Putamen (tissue), 1 donor: ENCODE measurements around the gene SLFNL1.

Experiments
- DNase-seq: peaks from one replicate; pipeline ENCODE4 v3.0.0-alpha.2; 2016; ENCODE audit warnings: low spot score

Gene SLFNL1

DNA sequence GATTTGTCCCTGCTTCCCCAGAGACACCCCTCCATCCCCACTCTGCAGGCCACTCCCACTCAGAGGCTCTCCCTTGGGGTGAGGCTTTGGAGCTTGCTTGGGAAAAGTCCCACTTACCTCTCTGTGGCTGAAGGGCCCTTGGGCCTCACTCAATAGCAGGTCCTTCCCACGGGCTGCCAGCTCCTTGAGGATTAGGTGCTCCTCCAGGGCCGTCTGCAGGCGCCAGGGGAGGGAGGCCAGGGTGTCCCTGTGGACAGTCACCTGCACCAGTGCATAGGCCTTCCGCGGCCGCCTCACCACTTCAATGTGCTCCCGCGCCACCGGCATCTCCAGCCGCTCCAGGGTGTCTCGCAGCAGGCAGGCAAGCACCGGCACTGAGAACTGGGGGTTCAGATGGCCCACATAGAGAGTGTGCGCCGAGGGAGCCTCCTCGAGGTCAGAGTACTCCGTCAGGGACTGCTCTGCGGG is 1.4 kb downstream of the SLFNL1 start:
- no peak for DNase-seq

DNA sequence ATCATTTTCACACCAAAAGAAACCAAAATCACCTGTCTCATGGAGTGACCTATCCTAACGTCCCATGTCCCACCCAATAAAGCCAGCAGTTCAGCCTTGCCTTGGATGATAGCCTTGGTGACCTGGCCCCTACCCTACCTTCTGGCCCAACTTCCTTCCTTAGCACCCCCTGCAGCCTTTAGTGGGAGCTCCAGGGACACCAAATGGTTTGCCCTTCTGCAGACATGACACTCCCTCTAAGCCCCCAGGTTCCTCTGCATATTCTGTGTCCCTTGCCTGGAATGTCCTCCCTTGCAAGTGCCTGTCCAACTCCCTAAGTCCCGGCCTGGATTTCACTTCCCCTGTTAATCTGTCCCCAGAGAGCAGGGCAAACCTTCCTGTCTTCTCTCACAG is 2.2 kb downstream of the SLFNL1 start:
- DNase-seq, result no peak

DNA sequence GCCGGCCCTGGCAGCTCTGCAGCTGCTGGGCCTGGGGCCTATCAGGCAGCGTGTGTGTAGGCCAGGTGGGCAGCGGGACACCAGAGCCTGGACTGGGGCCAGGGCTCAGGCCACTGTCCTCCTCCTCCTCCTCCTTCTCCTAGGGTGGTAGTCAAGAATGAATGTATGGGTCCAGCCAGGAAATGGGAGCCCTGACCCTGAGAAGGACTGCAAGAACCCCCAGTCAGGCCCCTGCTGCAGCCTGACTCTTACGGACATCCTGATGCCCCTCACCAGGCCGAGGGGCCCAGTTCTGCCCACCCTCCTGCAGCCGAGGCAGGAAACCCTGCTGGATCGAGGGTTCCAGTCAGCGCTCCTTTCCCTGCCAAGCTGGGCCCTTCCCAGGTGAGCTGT is 3.5 kb downstream of the SLFNL1 start:
- no peak for DNase-seq

DNA sequence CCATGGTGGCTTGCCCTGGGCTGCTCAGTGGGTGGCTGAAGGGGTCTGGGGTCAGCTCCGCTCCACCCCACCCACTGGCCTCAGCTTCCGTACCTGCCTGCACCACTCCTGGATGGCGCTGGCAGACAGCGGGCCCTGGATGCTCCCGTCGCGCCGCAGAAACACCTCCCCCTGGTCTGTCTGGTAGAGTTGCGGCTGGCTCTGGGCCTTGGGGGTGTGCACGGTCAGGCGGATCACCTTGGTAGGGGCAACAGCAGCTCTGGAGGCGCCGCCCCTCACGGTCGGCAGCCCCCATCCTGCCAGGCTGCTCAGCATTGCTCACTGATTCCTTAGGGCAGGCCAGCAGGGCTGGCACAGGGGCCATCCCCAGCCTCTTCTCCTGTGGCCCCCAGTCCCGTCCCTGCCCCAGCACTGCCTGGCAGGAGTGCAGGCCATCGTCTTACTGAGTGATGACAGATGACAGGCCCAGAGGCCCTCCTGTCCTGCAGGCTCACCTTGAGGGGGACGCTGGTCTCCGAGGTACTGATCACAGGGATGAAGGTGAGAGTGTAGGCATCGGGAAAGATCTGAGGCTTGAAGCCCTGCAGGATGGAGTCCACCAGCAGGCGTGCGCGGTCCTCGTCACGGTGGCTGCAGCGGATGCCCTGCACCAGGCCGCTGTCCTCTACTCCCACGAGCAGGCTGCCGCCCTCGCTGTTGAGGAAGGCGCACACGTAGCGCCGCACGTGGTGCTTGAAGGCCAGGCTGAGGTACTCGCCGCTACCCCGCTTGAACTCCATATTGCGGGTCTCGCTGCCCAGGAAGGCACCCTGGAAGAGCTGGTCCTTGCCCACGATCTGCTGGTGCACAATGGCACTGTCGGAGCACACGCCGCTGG is 4.1 kb downstream of the SLFNL1 start:
- no peak for DNase-seq

DNA sequence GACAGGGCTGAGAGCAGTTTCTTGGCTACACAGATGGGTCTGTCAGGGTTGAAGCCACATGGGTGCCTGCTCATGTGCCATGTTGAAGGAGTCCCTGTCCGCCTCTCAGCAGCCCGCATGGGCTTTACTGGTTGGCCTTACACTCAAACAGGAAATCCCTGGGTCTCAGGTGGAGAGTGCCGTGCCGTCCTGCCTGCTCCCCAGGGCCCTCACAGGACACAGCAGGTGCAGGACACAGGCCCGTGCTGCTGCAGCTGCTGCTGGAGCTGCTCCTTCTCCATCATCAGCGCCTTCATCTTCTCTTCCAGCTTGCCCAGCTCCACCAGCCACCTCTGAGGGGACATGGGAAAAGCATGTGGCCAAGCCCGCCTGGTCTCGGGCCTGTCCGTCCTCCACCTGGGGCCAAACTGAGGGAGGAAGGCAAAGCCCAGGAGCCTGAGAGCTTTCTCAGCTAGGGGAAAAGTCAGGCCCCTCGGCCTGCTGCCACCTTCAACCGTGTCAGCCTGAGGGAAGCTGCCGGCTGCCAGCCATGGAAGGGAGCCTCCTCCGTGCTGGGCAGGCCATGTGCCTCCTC is 5.5 kb downstream of the SLFNL1 start:
- DNase-seq, result no peak

DNA sequence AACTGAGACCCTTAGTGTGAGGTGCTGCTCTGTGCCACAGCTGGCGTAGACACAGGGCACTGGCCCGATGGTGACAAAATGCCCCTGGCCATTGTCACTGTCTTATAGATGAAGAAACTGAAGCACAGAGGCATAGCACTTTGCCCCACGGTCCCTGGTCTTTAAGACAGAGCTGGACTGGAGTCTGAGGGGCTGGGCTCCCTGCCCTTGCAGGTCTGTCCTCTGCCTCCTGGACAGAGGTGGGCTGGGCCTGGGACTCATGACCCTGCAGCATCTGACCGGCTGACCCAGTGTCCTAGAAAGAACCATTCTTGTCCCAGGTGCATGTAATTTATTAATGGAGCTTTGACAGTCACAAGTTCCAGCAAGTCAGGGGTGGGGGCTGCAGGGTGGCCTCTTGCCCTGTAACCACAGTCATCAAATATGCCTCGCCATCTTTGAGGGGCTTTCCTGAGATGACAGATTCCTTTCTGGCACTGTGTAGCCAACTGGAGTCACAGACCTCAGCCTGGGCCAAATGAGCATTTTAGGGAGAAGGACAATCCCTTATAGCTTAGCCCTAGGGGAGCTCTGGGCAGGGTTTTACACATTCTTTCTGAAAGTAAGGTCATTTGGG is 6.1 kb downstream of the SLFNL1 start:
- no peak for DNase-seq

DNA sequence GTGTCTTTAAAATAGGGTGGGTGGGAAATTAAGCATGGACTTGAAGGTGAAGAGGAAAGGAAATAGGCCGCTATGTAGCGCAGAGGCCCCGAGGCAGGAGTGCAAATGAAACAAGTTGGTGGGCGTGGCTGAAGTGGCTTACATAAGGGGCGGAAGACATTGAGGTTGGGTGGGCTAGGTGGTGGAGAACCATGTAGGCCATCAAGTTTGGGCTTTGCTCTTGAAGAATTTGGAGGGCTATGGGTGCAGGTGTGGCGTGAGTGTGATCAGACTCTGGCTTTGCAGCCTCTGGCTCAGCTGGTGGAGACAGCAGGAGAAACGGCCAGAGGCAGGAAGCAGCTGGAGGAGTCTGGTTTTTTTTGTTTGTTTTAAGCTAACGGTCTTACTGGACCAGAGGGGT is 6.7 kb downstream of the SLFNL1 start:
- DNase-seq, result no peak

DNA sequence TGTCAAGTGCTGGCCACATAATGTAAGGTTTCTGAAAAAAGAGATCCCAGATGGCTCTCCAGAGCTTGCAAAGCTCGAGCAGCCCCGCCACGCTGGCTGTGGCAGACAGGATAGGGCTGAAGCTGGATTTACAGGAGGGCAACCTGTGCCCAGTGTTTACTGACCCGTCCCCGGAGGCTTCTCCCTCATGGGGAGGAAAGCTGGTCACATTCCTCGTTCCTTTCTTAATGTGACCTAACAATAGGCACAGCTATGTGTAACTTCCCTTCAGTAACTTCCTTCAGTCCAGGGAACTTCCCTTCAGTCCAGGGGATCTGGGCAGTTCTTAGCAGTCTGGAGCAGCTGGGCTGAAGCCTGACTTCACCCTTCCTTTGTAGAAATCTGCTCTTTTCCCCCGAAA is 7.7 kb downstream of the SLFNL1 start:
- DNase-seq, result no peak

DNA sequence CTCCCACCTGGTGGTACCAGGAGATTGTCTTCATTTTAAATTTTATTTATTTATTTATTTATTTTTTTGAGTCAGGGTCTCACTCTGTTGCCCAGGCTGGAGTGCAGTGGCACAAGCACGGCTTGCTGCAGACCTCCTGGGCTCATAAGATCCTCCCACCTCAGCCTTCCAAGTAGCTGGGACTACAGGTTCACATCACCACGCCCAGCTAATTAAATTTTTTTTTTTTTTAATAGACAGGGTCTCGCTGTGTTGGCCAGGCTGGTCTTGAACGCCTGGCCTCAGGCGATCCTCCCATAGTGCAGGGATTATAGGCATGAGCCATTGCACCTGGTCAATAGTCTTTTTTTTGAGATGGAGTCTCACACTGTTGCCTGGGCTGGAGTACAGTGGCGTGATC is 8.5 kb downstream of the SLFNL1 start:
- DNase-seq, result no peak

DNA sequence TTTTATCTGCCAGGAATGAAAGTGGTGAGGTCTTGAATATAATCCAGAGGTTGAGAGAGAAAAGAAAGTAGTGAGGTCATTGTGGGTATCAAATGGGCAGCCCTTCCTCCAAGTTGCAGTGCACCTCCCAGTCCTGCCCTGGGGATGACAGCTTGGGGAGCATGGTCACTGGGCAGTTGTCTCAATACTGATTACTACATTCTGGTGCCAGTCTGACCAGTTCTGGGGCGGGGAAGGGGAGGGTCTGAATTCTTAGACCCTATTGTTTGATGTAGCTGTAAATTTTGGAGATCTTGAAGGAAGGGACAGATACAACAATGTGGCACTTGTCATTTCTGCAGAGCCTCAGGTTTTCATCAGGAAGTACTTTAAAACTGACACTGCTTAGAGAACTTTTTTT is 11.2 kb downstream of the SLFNL1 start:
- no peak for DNase-seq

DNA sequence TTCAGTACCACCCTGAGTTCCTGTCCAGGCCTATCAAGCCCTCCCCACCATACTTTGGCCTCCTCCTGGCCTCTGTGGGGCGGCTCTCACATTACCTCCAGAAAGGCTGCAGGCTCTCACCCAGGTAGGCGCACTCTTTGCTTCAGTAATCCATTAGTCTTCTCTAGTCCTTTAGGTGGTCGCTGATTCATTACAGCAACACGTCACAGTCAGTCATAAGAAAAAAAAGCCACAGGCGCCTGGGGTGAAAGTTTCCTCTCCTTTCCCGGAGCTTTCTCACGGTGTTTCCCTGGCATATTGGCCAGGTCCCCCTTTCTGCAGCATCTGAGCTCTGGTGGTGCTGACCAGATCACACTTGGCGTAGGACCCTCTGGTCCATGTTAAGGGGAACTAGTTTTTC is 12.1 kb downstream of the SLFNL1 start:
- no peak for DNase-seq

DNA sequence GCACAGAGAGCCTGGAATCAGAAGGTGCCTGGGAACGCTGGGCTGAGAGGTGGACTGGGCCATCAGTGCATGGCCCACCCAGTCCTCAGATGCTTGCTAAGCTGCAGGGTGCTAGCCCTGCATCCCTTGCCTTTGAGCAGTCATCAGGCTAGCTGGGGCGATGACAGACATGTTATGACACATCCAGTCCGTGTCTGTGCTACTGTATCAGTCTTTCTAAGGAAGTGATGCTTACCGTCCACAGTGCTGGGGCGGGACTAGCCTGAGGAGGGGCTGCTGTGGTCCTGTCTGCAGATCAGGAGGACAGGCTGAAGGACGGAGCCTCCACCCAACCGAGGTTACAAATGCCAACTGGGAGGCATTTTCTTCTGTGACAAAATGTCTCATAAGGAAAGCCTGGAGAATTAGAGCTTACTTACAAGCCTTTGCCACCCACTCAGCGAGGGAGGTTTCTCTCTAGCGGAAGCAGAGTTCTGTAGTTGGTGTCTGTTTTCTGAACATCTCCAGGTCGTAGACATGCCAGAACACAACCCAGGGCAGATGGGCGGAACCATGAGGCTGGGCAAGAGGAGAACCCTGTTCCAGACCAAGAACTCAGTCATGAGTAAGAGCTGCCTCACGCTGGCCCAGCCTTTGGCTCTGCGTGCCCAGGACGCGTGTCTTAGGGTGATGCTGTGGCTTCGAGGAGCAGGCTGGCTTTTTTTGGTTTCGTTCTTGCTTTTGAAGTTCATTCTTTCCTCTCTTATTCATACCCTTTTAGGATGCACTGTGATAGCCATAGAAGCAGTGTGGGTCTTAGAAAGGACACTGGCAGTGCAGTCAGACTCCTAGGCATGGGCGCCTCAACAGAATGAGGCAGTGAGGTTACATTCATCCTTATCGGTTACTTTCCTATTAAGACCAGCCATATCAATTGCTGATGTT is 14.3 kb downstream of the SLFNL1 start:
- DNase-seq, result peak; percentile 57

DNA sequence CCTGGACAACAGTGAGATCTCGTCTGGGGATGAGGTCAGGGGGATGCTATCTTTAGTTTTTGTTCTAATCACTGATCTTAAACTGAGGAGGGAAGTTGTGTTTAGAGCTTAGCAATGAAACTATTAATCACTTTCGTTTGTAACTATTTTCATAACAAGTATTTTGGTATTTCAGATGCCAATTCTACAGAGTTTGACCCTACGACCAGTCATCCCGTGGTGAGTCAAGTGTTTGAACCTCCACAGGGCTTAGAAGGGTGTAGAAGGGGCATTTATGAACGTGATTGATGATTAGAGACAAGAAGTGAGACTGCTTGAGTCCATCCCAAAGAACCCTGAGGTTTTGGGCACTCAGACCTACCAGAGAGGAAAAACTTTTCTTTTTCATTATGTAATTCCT is 15.6 kb downstream of the SLFNL1 start:
- no peak for DNase-seq

DNA sequence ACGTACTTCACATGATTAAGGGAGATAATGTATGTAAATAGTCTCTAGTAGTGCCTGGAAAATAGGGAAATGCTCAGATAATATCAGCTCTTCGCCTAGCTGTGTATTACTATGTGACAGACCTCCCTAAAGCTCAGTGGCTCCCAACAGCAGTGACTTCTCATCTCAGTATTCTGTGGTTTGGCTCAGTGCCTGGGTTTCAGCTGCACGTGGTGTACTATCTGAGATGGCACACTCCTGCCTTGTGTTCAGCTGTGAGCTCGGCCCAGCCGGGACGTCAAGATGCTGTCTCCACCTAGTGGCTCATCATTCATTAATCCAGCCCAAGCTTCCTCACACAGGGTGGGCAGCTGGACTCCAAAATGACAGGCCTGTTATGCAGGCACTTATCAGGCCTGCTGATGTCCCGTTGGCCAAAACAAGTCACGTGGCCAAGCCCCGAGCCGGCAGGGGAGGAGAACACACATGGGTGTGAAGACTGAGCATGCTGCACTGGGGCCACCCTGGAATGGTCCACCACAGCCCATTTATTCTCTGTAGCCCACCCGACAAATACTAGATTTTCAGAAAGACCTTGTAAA is 17.8 kb downstream of the SLFNL1 start:
- DNase-seq, result peak; percentile 91

DNA sequence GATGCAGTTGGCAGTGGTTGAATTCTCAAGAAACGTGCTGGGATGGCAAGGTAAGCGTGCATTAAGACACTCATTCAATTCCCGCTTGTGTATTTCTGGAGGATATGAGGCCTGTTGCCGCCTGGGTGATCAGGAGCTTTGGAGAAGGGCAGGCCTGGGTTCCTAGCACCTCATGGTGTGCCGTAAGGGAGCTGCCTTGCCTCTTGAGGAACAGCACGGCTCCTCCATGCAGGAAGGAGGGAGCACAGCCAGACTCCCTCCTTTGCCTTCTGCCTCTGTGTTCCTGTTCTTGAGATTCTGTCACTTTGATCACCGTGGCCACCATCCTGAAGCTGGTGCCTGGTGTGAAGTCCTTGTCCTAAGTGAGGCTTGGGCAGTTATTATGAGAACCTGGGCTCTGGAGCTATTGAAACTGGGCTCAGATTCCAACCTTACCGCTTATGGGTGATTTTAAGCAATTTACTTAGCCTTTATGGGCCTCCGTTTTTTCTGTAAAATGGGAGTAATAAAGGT is 18.3 kb downstream of the SLFNL1 start:
- no peak for DNase-seq

DNA sequence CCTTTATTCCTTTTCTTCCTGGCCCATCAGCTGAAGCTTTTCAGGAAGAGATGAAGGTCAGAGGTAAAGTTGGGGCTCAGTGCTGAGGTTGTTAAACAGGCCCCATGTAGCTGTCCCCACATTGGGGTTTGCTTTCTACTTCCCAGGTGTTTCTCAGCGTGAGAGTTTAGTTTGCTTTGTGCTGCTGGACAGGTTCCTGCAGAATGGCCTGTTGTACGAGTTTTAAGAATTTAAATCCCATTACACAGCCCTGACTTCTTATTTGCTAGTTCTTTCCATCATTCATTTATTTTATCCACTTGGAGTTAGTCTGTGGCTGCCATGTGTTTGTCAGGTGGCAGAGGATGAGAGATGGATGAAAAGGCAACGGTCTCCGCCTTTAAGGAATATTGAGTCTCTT is 22.9 kb downstream of the SLFNL1 start:
- DNase-seq, result no peak

DNA sequence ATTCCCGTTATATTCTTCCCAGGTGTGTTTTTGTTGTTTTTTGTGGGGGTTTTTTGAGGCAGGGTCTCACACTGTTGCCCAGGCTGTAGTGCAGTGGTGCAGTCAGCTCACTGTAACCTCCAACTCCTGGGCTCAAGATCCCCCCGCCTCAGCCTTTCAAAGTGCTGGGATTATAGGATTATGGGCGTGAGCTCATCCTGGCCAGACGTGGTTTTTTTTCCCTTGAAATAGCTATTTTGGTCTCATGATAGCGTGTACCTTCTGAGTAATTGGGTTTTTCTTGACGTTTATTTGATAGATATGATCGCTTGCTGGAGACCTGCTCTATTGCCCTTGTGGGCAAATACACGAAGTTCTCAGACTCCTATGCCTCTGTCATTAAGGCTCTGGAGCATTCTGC is 24.4 kb downstream of the SLFNL1 start:
- DNase-seq, result no peak

DNA sequence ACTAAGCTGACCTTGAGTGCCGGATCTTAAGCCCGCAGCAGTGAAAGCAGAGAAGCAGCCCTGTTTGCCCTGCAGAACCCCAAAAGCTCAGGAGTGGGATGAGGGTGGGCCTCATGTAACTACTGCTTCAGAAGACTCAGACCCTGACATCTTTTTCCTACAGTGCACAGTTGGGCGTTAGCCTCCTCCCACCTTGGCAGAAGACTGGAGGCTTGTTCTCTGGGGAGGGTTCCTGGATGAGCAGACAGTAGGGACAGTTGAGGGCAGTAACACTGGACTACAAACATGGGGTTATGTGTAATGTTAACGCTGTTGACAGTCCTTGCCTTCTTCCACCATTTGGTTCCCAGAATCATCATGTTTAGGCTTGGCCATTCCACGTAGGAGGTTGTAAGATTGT is 32.5 kb downstream of the SLFNL1 start:
- DNase-seq, result no peak

DNA sequence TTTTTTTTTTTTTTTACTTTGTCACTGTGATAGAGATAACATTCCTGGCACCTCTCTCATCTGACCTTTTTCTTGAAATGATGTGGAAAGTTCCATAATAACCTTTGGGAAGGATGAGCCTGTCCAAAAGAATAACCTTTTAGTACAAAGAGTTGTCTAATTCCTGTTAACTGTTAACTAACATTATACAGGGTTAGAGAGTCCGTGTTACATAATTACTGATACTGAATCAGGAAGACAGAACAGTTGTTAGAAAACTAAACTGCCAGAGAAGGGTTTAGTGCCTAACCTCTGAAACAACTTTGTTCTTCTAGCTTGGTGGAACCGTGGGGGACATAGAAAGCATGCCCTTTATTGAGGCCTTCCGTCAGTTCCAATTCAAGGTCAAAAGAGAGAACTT is 33.2 kb downstream of the SLFNL1 start:
- DNase-seq, result no peak

DNA sequence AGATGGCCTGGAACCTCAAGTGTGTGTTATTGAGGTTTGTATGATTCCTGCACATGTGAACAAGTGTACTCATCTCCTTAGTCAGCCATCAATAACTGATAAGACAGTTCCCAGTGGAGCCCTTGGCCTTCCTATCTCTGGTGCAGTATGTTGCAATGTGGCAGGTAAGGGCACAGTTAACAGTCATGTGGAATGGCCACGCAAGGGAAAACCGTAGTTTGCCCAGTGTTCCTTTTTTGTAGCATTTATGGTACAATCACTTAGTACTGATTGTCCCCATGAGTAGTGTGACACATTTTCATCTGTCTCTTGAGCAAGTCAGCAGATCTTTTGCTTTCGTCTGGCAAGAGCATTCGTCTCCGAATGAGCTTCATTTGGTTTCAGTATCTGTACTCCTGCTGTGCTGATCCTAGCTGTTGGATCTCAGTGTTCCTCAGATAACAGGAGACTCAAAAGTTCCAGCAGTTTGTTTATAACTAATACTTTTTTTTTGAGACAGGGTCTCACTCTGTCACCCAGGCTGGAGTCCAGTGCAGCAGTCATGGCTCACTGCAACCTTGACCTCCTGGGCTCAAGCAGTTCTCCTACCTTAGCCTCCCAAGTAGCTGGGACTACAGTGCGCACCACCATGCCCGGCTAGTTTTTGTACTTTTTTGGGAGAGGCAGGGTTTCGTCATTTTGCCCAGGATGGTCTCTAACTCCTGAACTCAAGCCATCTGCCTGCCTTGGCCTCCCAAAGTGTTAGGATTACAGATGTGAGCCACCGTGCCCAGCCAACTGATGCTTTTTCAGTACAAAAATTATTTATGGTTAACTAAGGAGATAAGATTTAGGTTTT is 33.9 kb downstream of the SLFNL1 start:
- DNase-seq, result no peak

DNA sequence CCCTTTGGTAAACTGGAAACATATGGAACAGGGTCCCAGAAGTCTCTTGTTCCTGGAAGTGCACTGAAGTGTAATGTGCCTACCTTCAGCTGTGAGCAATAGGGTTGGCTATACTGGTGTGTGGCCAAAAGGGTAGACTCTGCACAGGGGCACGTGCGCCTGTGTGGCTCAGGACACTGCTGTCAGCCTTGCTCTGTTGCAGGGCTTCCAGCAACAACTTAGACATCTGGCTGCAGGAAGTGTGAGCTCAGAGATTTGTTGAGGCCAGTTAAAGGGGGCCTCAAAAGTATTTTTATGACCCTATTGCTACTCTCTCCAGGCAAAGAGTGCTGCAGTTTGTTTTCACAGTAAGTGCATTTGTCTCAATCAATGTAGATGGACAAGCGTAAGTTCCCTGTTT is 34.6 kb downstream of the SLFNL1 start:
- DNase-seq, result no peak
